ENCODE measurements around the gene PLSCR1. TPM values are rescaled to one million over a fixed set of nuclear protein-coding genes. Genes with fewer than 3 reads are reported as not detected.
A peak's percentile ranks its signal among the peaks of the same experiment; 100 is the strongest.

The PLSCR1 gene
- total RNA-seq, 1 donor from 2014 or later: 34.7 TPM

DNA sequence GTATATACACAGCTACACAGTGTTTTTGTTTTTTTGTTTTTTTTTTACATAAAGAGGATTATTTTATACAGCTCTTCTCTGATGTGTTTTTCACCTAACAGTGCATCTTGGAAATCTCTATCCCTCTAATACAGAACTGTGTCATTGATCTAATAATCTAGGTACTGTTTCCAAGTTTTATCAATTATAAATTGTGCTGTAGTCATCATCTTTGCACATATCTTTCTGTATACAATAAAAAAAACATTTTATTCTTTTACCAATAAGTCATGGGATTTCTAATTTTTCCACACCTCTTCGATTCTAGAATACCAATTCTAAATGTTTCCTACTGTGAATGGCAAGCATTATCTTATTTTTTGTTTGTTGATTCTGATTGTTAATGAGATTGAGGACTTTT, 73.4 kb downstream of the PLSCR1 start:
- no peak for DNase-seq

DNA sequence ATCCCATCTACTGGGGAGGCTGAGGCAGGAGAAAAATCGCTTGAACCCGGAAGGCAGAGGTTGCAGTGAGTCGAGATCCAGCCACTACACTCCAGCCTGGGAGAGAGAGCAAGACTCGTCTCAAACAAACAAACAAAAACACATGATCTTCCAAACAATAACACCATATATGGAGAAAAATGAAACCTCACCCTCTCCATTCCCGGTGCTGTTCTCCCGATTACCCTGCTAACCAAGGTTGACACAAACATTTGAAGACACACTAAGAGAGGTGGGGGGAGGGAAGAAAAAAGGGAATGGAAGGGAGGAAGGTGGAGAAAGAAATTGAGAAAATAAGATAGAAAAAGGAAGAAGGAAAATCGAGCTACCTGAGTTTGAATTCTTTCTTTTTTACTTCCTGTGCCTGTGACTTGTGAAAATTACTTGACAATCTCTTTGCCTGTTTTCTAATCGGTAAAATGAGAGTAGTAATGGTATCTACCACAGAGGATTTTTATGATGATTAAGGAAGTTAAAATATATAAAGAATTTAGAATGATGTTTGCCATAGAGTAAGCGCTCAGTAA, 73.9 kb downstream of the PLSCR1 start:
- no peak for DNase-seq

DNA sequence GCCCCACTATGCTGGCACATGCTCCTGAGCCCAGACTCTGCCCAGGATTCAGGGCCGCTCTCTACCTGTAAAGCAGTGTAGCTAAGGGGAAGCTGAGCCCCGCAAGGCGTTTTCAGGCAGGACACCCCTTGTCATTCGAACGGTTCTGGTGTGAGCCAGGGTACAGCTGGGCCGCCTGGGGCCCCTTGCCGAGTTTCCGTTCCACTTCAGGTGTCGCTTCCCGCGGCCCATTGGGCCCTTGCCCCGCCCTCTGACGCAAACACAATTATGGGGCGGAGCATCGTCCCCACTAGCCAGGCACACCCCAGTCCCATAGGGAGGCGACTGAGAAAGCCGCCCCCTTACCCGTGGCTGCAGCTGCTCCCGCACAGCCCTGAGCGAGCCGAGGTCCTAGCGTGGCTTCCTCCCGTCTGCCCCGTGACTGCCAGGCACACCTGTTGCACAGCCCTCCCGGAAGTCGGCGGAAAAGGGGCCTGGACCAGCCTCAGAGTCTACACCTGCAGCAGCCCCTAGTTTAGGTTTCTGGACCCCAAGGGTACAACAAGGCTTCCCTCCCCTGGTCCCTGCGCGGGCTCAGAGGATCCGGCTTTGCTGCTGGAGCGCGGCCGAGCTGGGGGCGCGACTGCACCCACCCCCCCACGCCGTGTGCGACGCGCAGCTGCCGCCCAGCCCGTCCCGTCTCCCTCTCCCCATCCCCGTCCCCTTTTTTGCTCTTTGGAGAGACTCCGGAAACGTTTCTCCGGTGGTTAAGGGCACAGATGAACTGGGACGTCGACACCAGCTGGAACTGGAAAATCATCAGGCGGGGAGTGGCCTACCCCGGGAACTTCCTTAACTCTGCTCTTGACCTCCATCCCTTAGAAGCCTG, 75.0 kb downstream of the PLSCR1 start, which contains the start of gene PLSCR2:
PLSCR2 (minus strand) TSS at position 412 of the 868 bp plus-strand sequence. CDS start 9,657 bp downstream, outside the sequence.
- DNase-seq: peak; percentile 26

DNA sequence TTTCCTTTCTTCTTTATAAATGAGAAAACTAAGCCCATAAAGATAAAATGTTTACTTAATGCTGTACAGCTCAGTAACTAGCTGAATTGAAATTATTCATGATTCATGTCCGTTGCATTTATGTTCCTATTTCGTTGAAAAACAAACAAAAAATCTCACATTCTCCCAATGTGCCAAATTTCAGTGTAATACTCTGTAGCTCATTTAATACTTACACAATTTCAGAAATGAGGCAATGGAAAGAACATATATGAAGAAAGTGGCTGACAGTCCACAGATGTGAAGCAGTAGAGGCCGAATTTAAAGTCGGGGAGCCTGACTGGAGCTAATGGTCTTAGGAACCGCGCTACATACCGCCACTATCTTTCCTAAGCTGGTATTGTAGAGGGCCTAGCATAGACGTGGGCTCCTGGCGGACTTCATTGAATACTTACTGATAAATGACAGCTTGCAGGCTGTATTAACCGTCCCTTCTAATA, 75.7 kb downstream of the PLSCR1 start:
- no peak for DNase-seq

DNA sequence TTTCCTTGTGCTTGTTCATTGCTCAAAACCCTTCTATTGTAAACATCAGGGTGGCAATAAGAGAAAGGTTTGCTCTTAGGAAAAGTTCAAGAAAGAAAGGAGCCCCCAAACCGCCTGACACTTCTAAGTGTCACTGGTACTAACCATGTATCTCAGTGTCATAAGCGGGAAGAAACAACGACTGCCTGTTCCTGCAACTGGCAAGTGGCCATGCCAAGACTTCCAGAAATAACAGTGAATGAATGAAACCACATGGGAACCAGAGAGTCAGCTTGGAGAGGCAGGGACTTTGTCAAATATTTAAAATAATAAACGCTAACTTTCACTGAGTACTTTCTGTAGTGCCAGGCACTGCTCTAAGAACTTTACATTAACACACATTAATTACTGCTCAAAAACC, 76.2 kb downstream of the PLSCR1 start:
- DNase-seq: no peak

DNA sequence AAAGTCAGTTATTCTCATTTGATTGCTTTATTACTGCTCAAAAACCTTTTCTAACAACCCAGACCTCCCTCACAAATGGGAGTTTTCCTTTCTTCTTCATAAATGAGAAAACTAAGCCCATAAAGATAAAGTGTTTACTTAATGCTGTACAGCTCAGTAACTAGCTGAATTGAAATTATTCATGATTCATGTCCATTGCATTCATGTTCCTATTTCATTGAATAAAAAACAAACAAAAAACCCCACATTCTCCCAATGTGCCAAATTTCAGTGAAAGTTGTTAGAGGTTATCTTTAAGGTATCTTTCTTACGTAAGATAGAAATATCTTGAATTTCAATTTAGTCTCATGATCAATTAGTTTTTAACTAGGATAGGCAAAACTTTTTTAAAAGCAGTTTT, 77.8 kb downstream of the PLSCR1 start:
- DNase-seq: no peak

DNA sequence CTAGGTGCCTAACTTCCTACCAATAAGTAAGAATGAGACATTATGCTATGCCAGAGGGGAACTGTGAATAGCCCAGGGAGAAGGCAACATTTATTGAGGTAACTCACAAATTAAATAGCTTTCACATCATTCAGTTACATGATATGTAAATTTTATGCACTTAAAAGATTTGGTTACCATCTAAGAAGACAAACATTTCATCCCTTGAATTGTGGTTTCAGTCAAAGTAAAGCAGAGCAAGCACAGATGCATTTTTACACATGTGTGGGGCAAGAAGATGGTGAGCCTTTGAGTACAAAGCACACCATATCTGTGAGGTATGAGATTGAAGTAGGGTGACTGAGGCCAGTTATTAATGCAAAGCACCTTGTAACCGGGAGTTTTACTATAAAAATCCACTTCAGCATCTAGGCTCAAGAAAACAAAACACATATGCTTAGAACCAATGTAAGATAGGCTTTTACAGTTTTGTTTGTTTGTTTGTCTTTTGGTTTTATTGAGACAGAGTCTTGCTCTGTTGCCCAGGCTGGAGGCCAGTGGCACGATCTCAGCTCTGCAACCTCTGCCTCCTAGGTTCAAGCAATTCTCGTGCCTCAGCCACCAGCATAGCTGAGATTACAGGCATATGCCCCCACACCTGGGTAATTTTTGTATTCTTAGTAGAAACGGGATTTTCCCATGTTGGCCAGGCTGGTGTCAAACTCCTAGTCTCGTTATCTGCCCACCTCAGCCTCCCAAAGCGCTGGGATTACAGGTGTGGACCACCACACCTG, 78.5 kb downstream of the PLSCR1 start:
- DNase-seq: no peak

Small RNA genes lying within 50 kb of the gene (small RNA-seq; reads per million reads assigned to genes)
- gene RNU6-428P (ENCODE audit: low replicate concordance): not detected

Other genes with a start within 250 kb of the PLSCR1 start
- gene PLSCR2, start 75.0 kb downstream of the PLSCR1 start, total RNA-seq: not detected
- not detected for gene PLSCR5, start 60.7 kb upstream of the PLSCR1 start, total RNA-seq

Data from skin of body (tissue), 3 donors.